ENCODE measurements around the gene SLC17A7. TPM values are rescaled to one million over a fixed set of nuclear protein-coding genes. Genes with fewer than 3 reads are reported as not detected.

Gene SLC17A7
- total RNA-seq, 2 experiments from 2014 or later: 0.16 TPM; not detected in 1

DNA sequence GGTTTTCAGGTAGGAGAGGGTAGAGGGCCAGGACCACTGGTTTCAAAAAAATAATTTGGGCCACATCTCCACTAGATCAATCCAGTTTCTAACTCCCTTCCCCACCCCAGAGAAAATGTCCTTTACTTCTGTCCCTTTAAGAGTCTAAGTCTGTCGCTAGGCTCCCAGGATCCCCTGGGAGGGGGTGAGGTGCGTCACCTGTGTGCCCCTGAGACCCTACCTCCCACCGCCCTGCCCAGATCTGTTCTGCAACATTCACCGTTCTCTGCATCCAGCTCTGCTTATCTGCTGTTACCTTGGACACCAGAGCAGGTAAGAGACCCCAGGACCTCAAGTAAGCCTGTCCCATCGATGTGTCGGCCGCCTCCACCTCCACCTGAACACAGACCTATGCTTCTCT lies 16.1 kb downstream of the SLC17A7 start, which contains the start of gene GFY:
GFY (plus strand) TSS at position 211 of the 400 bp plus-strand sequence. CDS start 1,043 bp downstream, outside the sequence.
- POLR2A ChIA-PET: interaction anchor here (1.1 kb wide), 1 partner anchor 92 kb away, joined by 3 read pairs; no protein-coding TSS in a partner anchor
- peaks cover 74% of the 10 kb centered on the region for H3K4me1 Mint-ChIP-seq (ENCODE audit: low read depth)

DNA sequence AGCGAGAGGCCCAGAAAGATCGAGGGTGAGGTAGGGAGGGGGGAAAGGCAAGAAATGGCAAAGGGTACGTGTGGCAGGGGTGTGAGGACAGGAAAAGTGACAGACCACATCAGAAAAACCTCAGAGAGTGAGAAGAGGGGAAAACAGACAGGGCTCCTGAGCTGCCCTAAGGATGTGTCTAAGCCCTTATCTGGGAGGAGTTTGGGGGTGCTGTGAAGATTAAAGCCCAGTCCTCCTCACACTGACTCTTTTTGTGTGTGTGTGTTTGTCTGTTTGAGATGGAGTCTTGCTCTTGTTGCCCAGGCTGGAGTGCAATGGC lies 17.4 kb downstream of the SLC17A7 start:
- Mint-ChIP-seq H3K4me1 (ENCODE audit: low read depth) (peaks cover 70% of the 10 kb centered on the region), H3K4me3 (peak overlapping the region; percentile 52), H3K27me3 (ENCODE audit: low read depth) (peaks cover 86% of the 10 kb centered on the region), H3K36me3 (ENCODE audit: low read depth) (peaks cover 3% of the 10 kb centered on the region), H3K9me3 (ENCODE audit: insufficient read depth) (no peaks in the 10 kb centered on the region), H3K27ac (peak overlapping the region; percentile 21)
- ATAC-seq (peak; percentile 53), DNase-seq (peak; percentile 50)
- POLR2A ChIA-PET: interaction anchor here (0.9 to 1.2 kb wide), 2 partner anchors 10 to 15 kb away, joined by 3 read pairs; no protein-coding TSS in a partner anchor
- CTCF ChIA-PET: interaction anchor here (0.8 to 1.8 kb wide), 4 partner anchors 10 to 88 kb away, joined by 3 to 8 read pairs (median 3); partner anchors contain the start of gene CD37

More for the DNA sequence above, 16.1 kb downstream of the SLC17A7 start, which contains the start of gene GFY:
- Mint-ChIP-seq H3K27ac (no peak within 1 kb of the TSS), H3K36me3 (ENCODE audit: low read depth) (peaks cover 3% of the 10 kb centered on the region), H3K27me3 (ENCODE audit: low read depth) (peaks cover 85% of the 10 kb centered on the region), H3K4me3 (no peak within 1 kb of the TSS), H3K9me3 (ENCODE audit: insufficient read depth) (no peaks in the 10 kb centered on the region)
- DNase-seq: no peak
- no peak for ATAC-seq
- CTCF ChIA-PET: interaction anchor here (1.4 to 3.8 kb wide), 5 partner anchors 9 to 33 kb away, joined by 3 to 20 read pairs (median 4); no protein-coding TSS in a partner anchor

DNA sequence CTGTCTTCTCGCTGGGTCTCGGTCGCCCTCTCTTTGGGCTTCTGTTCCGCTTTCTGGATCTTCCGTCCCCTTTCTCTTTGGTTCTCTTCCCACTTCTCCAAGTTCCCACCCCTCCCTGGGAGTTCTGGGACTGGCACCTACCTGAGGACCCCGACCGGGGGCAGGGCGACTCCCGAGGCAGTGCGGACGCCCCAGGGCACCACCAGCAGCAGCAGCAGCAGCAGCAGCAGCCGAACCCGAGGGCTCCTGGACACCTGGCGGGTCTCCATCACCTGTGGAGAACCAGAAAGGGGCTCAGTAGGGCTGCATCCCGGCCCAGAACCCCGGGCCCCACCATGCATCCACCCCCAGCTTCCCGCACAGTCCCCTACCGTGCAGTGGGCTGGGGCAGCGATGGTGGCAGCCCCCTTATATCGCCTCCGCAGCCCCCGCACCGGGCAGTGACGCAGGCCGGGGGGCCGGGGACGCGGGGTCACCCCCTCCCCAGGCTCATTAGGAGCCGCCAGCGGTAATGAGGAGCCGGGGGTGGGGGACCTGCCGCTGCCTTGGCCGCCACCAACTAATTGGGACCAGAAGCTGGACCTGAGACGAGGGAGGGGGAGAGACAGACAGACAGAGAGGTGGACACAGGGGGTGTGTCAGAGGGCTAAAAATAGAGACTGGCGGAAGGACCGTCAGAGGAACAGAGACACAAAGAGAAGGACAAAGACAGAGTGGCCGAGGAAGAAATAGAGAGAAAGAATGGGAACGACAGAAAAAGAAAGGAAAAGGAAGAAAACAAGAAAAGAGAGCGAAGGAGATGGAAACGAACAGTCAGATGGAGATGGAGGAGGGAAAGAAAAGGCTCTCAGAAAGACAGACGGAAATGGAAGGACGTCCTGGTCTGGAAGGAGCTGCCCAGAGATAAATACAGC lies 18.0 kb downstream of the SLC17A7 start, which contains the start of gene PTH2:
PTH2 (minus strand) TSS at position 371 of the 914 bp plus-strand sequence; CDS start at position 269, 102 bp downstream.
- peak within 1 kb of the TSS; percentile 61 for H3K4me3 Mint-ChIP-seq
- DNase-seq (no peak), ATAC-seq (peak; percentile 3)
- peaks cover 65% of the 10 kb centered on the region for H3K4me1 Mint-ChIP-seq (ENCODE audit: low read depth)
- H3K36me3 Mint-ChIP-seq (ENCODE audit: low read depth): peaks cover 3% of the 10 kb centered on the region
- ChIA-PET POLR2A (interaction anchor here (0.9 to 1.2 kb wide), 2 partner anchors 11 to 14 kb away, joined by 3 read pairs; no protein-coding TSS in a partner anchor), CTCF (interaction anchor here (0.8 to 3.4 kb wide), 6 partner anchors 10 to 88 kb away, joined by 3 to 9 read pairs (median 6); partner anchors contain the start of gene CD37)
- peak within 1 kb of the TSS; percentile 58 for H3K27ac Mint-ChIP-seq
- no peaks in the 10 kb centered on the region for H3K9me3 Mint-ChIP-seq (ENCODE audit: insufficient read depth)
- H3K27me3 Mint-ChIP-seq (ENCODE audit: low read depth): peaks cover 85% of the 10 kb centered on the region

DNA sequence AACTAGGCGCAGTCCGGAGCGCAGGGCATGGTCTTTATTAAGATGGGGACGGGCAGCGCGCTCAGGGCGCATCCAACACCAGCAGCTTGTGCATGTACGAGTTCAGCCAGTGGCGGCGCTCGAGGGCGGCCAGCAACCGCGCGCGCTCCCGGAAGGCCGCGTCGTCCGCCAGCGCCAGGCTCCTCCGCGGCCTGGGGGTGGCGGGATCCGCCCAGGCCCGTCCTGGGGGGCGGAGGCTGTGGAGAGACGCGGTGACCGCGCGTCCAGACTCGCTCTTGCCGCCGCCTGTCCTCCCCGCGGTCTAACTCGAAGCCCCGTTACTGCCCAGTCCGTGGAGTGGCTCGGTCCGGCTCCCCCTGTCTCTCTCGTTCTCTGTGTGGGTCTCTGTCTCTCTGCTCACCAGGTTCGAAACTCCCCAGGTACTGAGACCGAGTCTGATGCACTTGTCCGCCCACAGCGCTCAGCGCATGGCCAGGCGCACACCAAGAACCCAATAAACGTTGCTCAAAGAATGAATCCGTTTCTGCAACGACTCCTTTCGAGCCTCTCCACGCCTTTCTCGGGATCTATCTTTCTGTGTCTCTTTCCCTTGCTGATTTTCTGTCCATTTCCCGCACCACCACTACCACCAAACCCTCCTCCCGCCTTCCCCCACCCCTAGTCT lies 18.8 kb downstream of the SLC17A7 start:
- peak overlapping the region; percentile 58 for H3K27ac Mint-ChIP-seq
- peaks cover 58% of the 10 kb centered on the region for H3K4me1 Mint-ChIP-seq (ENCODE audit: low read depth)
- ChIA-PET POLR2A (no interaction called here), CTCF (interaction anchor here (0.8 to 3.4 kb wide), 7 partner anchors 9 to 51 kb away, joined by 3 to 15 read pairs (median 4); no protein-coding TSS in a partner anchor)
- no peaks in the 10 kb centered on the region for H3K9me3 Mint-ChIP-seq (ENCODE audit: insufficient read depth)
- peak overlapping the region; percentile 61 for H3K4me3 Mint-ChIP-seq
- peaks cover 3% of the 10 kb centered on the region for H3K36me3 Mint-ChIP-seq (ENCODE audit: low read depth)
- H3K27me3 Mint-ChIP-seq (ENCODE audit: low read depth): peaks cover 85% of the 10 kb centered on the region
- DNase-seq: peak; percentile 75
- peak; percentile 65 for ATAC-seq

DNA sequence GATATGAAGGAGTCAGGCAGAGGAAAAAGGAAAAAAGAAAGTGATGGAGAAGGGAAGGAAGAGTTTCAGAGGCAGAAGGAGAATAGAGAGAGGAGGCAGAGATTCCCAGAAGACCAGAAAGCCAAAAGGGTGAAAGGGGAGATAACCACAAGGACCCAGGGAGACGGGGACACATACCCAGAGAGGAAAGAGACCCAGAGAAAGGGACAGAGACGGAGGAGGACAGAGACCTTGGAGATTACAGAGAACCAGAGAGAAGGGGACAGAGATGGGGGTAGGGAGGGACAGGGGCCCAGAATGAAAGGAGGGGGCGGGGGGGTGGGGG lies 19.5 kb downstream of the SLC17A7 start:
- ATAC-seq (no peak), DNase-seq (no peak)
- ChIA-PET POLR2A (interaction anchor here (0.6 to 1.6 kb wide), 2 partner anchors 12 to 293 kb away, joined by 3 read pairs; no protein-coding TSS in a partner anchor), CTCF (interaction anchor here (0.8 to 3.4 kb wide), 8 partner anchors 8 to 51 kb away, joined by 3 to 15 read pairs (median 4); no protein-coding TSS in a partner anchor)
- Mint-ChIP-seq H3K27me3 (ENCODE audit: low read depth) (peaks cover 83% of the 10 kb centered on the region), H3K4me3 (no peak overlapping the region), H3K27ac (no peak overlapping the region), H3K4me1 (ENCODE audit: low read depth) (peaks cover 55% of the 10 kb centered on the region), H3K9me3 (ENCODE audit: insufficient read depth) (no peaks in the 10 kb centered on the region), H3K36me3 (ENCODE audit: low read depth) (peaks cover 3% of the 10 kb centered on the region)

DNA sequence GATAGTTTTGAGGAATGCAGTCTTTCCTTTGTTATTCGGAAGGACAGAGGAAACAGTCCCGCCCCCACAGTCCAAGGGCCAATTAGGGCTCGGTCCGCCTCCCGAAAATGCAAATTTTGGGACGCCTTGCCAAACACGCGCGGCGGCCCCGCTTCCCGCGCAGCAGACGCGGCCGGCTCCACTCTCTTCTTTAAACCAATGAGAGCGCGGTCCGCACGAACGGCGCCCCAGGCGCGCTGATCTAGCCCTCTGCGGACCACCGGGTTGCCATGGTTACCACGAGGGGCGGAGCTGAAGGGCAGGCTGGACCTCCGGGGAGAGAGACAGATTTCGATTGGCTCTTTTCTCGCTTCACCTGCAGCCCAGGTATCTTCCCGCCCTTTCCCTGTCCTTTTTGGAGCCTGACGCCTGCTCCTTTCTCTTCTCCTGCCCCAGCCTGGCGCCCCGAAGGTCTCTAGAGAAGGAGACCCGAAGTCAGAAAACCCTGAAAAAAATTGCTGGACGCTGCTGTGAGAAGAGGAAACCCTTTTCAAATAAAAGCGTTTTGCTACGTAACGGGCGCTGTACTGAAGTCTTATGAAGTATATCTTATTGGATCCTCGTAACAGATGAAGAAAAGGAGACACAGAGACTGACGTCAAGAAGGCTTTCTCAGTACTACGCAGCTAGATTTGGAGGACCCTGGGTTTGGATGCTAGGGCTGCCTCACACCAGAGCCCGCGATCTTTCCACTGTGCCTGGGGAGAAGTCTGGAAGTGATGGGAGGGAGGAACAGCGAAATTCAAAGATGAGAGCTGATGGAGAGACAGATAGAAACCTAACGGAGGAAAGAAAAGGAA lies 20.1 kb downstream of the SLC17A7 start:
- CTCF ChIA-PET: interaction anchor here (1.3 to 3.4 kb wide), 6 partner anchors 9 to 52 kb away, joined by 3 to 15 read pairs (median 4); no protein-coding TSS in a partner anchor
- Mint-ChIP-seq H3K4me3 (peak overlapping the region; percentile 26), H3K27me3 (ENCODE audit: low read depth) (peaks cover 77% of the 10 kb centered on the region), H3K27ac (no peak overlapping the region), H3K36me3 (ENCODE audit: low read depth) (peaks cover 3% of the 10 kb centered on the region), H3K4me1 (ENCODE audit: low read depth) (peaks cover 49% of the 10 kb centered on the region), H3K9me3 (ENCODE audit: insufficient read depth) (no peaks in the 10 kb centered on the region)
- ATAC-seq: peak; percentile 12
- POLR2A ChIA-PET: interaction anchor here (0.6 to 1.6 kb wide), 3 partner anchors 11 to 293 kb away, joined by 3 read pairs; no protein-coding TSS in a partner anchor
- DNase-seq: peak; percentile 55

DNA sequence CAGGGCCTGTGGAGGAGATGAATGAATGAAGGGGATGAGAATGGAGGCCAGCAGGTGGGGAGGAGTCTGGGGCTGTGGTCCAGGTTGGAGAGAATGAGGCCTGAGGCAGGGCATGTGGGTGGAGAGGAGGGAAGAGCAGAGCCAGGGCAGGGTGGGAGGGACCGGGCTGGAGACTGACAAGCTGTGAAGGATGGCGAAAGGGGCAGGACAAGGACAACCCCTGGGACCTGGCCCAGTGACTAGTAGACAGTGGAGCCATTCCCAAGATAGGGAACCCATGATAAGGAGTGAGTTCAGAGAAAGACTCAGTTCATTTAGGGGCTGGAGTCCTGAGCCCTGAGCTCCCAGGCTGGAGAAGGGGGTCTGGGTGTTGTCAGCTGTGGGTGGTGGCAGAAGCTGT lies 21.1 kb downstream of the SLC17A7 start:
- Mint-ChIP-seq H3K36me3 (ENCODE audit: low read depth) (peaks cover 3% of the 10 kb centered on the region), H3K27ac (no peak overlapping the region), H3K4me1 (ENCODE audit: low read depth) (peaks cover 41% of the 10 kb centered on the region), H3K9me3 (ENCODE audit: insufficient read depth) (no peaks in the 10 kb centered on the region), H3K4me3 (no peak overlapping the region), H3K27me3 (ENCODE audit: low read depth) (peaks cover 70% of the 10 kb centered on the region)
- POLR2A ChIA-PET: interaction anchor here (0.7 kb wide), 1 partner anchor 29 kb away, joined by 3 read pairs; no protein-coding TSS in a partner anchor
- CTCF ChIA-PET: interaction anchor here (0.6 to 3.4 kb wide), 5 partner anchors 10 to 154 kb away, joined by 3 to 15 read pairs (median 4); no protein-coding TSS in a partner anchor
- ATAC-seq: no peak
- no peak for DNase-seq

DNA sequence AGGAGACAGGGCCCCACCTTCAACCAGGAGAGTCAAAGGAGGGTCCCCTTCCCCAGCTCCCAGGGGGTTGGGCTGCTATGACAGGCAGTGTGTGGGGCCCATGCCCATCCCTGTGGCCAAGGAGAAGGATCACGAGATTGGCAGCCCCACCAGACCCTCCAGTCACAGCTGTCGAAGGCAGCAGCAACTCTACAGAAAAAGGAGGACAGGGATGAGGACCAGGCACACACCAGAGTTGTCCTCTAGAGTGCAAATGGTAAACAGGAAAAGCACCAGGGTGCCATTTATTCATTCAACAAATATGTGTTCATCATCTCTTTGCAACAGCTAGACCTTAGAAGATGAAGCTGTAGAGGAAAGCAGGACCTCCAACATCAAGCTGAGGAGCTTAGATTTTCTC lies 22.2 kb downstream of the SLC17A7 start:
- Mint-ChIP-seq H3K27ac (no peak overlapping the region), H3K27me3 (ENCODE audit: low read depth) (peaks cover 65% of the 10 kb centered on the region), H3K9me3 (ENCODE audit: insufficient read depth) (no peaks in the 10 kb centered on the region), H3K4me3 (no peak overlapping the region), H3K36me3 (ENCODE audit: low read depth) (peaks cover 3% of the 10 kb centered on the region), H3K4me1 (ENCODE audit: low read depth) (peaks cover 34% of the 10 kb centered on the region)
- POLR2A ChIA-PET: interaction anchor here (1.4 kb wide), 1 partner anchor 32 kb away, joined by 4 read pairs; the partner anchor contains the start of gene PIH1D1
- no peak for ATAC-seq
- no peak for DNase-seq
- CTCF ChIA-PET: interaction anchor here (0.6 to 1.6 kb wide), 3 partner anchors 9 to 95 kb away, joined by 3 read pairs; no protein-coding TSS in a partner anchor

DNA sequence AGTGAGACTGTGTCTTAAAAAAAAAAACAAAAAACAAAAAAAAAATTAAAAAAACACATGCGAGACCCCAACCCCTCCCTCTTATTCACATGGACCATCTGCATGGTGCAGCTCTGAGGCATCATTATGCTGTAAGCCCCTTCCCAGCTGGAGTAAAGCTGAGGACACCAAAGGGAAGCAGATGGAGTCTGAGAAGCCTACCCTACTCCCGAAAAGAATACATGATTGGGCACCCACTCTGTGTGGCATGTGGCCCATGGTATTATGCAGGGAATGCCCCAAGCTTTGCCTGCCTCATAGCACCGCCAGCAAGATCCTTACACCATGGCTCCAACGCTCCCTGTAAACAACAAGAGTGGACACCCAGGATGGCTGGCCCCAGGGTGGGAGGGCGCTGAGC lies 22.8 kb downstream of the SLC17A7 start:
- ATAC-seq (no peak), DNase-seq (no peak)
- H3K4me1 Mint-ChIP-seq (ENCODE audit: low read depth): peaks cover 27% of the 10 kb centered on the region
- CTCF ChIA-PET: interaction anchor here (0.6 to 1.6 kb wide), 4 partner anchors 8 to 94 kb away, joined by 3 to 7 read pairs (median 3); no protein-coding TSS in a partner anchor
- H3K27ac Mint-ChIP-seq: no peak overlapping the region
- H3K9me3 Mint-ChIP-seq (ENCODE audit: insufficient read depth): no peaks in the 10 kb centered on the region
- POLR2A ChIA-PET: interaction anchor here (1.4 kb wide), 1 partner anchor 33 kb away, joined by 4 read pairs; the partner anchor contains the start of gene PIH1D1
- peaks cover 58% of the 10 kb centered on the region for H3K27me3 Mint-ChIP-seq (ENCODE audit: low read depth)
- H3K36me3 Mint-ChIP-seq (ENCODE audit: low read depth): peaks cover 3% of the 10 kb centered on the region
- H3K4me3 Mint-ChIP-seq: no peak overlapping the region

DNA sequence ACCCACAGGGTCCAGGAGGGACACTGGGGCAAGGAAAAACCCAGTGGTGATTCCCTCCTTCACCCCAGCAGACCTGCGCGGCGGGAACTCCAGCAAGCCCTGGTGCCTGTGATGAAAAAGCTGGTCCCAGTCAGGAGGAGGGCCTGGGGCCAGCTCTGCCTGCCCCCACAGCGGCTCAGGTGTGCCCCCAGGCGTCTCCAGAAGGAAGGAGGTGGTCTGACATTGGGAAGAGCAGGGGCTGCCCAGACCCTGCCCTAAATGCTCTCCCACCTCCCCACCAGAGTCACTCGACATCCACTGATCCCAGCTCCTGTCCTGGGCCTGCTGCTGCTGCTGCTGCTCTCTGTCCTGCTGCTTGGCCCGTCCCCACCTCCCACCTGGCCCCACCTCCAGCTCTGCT lies 24.2 kb downstream of the SLC17A7 start:
- ATAC-seq (no peak), DNase-seq (no peak)
- peaks cover 52% of the 10 kb centered on the region for H3K27me3 Mint-ChIP-seq (ENCODE audit: low read depth)
- H3K4me1 Mint-ChIP-seq (ENCODE audit: low read depth): peaks cover 21% of the 10 kb centered on the region
- no peaks in the 10 kb centered on the region for H3K9me3 Mint-ChIP-seq (ENCODE audit: insufficient read depth)
- ChIA-PET CTCF (interaction anchor here (0.8 kb wide), 1 partner anchor 26 kb away, joined by 5 read pairs; no protein-coding TSS in a partner anchor), POLR2A (no interaction called here)
- peaks cover 2% of the 10 kb centered on the region for H3K36me3 Mint-ChIP-seq (ENCODE audit: low read depth)
- H3K4me3 Mint-ChIP-seq: no peak overlapping the region
- no peak overlapping the region for H3K27ac Mint-ChIP-seq
